Fibroblast of mammary gland (primary cell): Measurements from ENCODE around the gene CHPF2.
A peak's percentile ranks its signal among the peaks of the same experiment; 100 is the strongest.

ENCODE experiments used
- DNase-seq: peaks from one replicate; pipeline ENCODE4 v3.0.0-alpha.2; 2010; ENCODE audit warnings: low read depth
- H3K4me3 ChIP-seq: 2 replicates; pipeline ENCODE4 v1.5.1; 2011; ENCODE audit warnings: low read depth, mild to moderate bottlenecking, low read length, moderate library complexity; ENCODE audit not compliant: control insufficient read depth
- CTCF ChIP-seq: conservative IDR thresholded peaks from 2 replicates; pipeline ENCODE4 v1.5.1; 2011; ENCODE audit warnings: low read depth, low read length, inconsistent platforms; ENCODE audit not compliant: control insufficient read depth, insufficient read depth

CHPF2 gene, protein sequence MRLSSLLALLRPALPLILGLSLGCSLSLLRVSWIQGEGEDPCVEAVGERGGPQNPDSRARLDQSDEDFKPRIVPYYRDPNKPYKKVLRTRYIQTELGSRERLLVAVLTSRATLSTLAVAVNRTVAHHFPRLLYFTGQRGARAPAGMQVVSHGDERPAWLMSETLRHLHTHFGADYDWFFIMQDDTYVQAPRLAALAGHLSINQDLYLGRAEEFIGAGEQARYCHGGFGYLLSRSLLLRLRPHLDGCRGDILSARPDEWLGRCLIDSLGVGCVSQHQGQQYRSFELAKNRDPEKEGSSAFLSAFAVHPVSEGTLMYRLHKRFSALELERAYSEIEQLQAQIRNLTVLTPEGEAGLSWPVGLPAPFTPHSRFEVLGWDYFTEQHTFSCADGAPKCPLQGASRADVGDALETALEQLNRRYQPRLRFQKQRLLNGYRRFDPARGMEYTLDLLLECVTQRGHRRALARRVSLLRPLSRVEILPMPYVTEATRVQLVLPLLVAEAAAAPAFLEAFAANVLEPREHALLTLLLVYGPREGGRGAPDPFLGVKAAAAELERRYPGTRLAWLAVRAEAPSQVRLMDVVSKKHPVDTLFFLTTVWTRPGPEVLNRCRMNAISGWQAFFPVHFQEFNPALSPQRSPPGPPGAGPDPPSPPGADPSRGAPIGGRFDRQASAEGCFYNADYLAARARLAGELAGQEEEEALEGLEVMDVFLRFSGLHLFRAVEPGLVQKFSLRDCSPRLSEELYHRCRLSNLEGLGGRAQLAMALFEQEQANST

GRCh38 chr7:151232091-151232916 is at the start of gene CHPF2:
CHPF2 (plus strand) TSS chr7:151232483; CDS start chr7:151234012, 1,529 bp downstream.
- DNase-seq: peak; percentile 80
- H3K4me3 ChIP-seq: peak within 1 kb of the TSS; percentile 92
- no peak for TF ChIP-seq CTCF

- TF ChIP-seq CTCF: no peak
- no peak for DNase-seq
- H3K4me3 ChIP-seq: no peak overlapping the region
Measured at GRCh38 chr7:151185762-151186639, 46.3 kb upstream of the CHPF2 start.

GRCh38 chr7:151186640-151187408 is 45.5 kb upstream of the CHPF2 start, which contains the start of gene ASB10:
ASB10 (minus strand) TSS chr7:151187250; CDS start chr7:151187130, 120 bp downstream.
- H3K4me3 ChIP-seq: no peak within 1 kb of the TSS
- DNase-seq: no peak
- no peak for TF ChIP-seq CTCF

DNA sequence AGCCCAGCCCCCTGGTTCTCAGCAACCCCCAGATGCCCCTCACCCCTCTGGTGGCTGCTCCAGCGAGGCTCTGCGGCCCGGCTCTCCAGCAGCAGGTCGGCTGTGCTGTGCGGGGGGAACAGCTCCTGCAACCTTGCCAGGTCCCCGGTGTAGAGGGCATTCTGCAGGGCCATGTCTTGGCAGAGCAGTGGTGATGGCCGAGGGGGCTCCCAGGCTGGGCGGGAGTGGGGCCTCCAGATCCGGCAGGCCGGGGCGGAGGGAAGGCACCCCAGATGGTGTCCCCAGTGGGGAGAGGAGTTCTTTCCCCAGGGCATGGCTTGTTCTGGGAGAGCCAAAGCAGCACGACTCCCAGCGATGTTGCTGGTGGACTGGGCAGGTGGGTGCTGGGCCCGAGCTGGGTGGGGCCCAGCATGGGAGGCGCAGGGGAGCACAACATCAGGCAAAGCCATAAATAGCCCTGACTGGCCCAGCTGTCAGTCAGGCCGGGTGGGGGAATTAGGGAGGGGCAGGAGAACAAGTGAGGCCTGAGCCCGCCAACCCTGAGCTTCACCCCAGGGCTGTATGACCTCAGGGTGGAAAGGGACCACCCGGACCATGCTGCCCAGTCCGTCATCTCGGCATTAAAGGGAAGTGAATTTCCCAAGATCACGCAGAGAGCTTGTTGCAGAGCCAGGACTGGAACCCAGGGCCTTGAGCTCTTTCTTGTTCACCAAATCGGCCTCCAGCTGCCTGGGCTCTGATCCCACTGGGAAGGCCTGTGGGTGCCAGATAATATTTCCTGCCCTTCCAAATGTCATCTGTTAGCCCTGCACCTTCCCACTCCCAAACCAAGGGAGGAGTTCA is 44.7 kb upstream of the CHPF2 start:
- no peak overlapping the region for H3K4me3 ChIP-seq
- no peak for TF ChIP-seq CTCF
- DNase-seq: no peak

GRCh38 chr7:151188252-151188542 is 44.1 kb upstream of the CHPF2 start:
- TF ChIP-seq CTCF: no peak

More at GRCh38 chr7:151188252-151188542, 44.1 kb upstream of the CHPF2 start:
- no peak for DNase-seq
- no peak overlapping the region for H3K4me3 ChIP-seq
